Vagina (tissue), 2 donors: ENCODE measurements around the gene TAOK3.

Experiments used
- POLR2A ChIP-seq, 2 donors: fragments of 450-650 bp; IDR thresholded peaks; one replicate each; pipeline ENCODE4 v1.6.1; 2017; ENCODE audit warnings: antibody characterized with exemption in 2 of 2, mild to moderate bottlenecking in 2 of 2, moderate library complexity in 2 of 2
- POLR2AphosphoS5 ChIP-seq, 2 donors: sonication (generic); formaldehyde crosslinking; IDR thresholded peaks; one replicate each; pipeline ENCODE4 v1.9.0; 2017; ENCODE audit warnings: antibody characterized with exemption in 2 of 2, mild to moderate bottlenecking in 2 of 2, low read depth in 1 of 2; ENCODE audit not compliant: insufficient read depth in 1 of 2
- TF ChIP-seq, protein P1 (sequence below), 3 experiments: fragments of 450-650 bp in 2 of 3; fragments of 200-600 bp in 1 of 3; sonication (generic) in 1 of 3; IDR thresholded peaks; one replicate each; pipeline ENCODE4 v1.5.1; 2017 to 2019; ENCODE audit warnings: antibody characterized with exemption in 3 of 3, mild to moderate bottlenecking in 2 of 3, moderate library complexity in 2 of 3

DNA sequence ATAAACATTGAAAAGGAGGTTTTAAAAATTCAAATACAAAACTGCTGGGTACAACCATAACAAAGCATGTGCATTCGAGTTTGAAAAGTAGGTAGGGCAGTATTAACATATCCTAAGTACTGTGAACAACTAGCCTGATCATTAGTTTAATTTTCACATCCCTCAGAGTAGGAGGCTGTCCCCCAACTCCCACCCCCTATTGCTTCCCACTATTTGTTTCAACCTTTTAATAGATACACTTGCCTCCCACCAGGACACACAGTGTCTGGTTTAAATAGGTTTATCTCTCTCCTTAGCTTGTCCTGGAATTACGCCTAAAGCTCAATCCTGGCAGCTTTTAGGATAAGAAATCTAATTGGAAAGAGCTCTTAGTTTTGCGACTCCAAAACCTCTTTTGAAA, 2.1 kb downstream of the TAOK3 start:
- TF ChIP-seq POLR2A (IDR thresholded peaks at IDR 0.05) (no peak), POLR2AphosphoS5 (IDR thresholded peaks at IDR 0.05; ENCODE audit: insufficient read depth in 1 of 2, low read depth in 1 of 2) (no peak)
- TF ChIP-seq, protein P1, sequence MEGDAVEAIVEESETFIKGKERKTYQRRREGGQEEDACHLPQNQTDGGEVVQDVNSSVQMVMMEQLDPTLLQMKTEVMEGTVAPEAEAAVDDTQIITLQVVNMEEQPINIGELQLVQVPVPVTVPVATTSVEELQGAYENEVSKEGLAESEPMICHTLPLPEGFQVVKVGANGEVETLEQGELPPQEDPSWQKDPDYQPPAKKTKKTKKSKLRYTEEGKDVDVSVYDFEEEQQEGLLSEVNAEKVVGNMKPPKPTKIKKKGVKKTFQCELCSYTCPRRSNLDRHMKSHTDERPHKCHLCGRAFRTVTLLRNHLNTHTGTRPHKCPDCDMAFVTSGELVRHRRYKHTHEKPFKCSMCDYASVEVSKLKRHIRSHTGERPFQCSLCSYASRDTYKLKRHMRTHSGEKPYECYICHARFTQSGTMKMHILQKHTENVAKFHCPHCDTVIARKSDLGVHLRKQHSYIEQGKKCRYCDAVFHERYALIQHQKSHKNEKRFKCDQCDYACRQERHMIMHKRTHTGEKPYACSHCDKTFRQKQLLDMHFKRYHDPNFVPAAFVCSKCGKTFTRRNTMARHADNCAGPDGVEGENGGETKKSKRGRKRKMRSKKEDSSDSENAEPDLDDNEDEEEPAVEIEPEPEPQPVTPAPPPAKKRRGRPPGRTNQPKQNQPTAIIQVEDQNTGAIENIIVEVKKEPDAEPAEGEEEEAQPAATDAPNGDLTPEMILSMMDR (IDR thresholded peaks at IDR 0.05) = no peak
